GM21423 (cell line): ENCODE measurements around the gene MEF2C.
A peak's percentile ranks its signal among the peaks of the same experiment; 100 is the strongest.

Experiments
- ATAC-seq: cut with Tn5 transposase; IDR thresholded peaks from one replicate; pipeline ENCODE4 v1.9.1; 2021; ENCODE audit warnings: mild to moderate bottlenecking, moderate library complexity; ENCODE audit not compliant: unreplicated experiment

MEF2C gene

GRCh38 chr5:88769165-88769564, 113.8 kb downstream of the MEF2C start:
- no peak for ATAC-seq

GRCh38 chr5:88768411-88768810, 114.6 kb downstream of the MEF2C start:
- ATAC-seq = no peak

- no peak for ATAC-seq
These were observed 117.2 kb downstream of the MEF2C start for GRCh38 chr5:88765798-88766197.

- ATAC-seq = no peak
These were observed 117.8 kb downstream of the MEF2C start for GRCh38 chr5:88765171-88765570.

- ATAC-seq = no peak
These were observed 121.0 kb downstream of the MEF2C start for GRCh38 chr5:88761939-88762338.

GRCh38 chr5:88761269-88761850, 121.6 kb downstream of the MEF2C start:
- no peak for ATAC-seq

GRCh38 chr5:88760527-88760926, 122.5 kb downstream of the MEF2C start:
- no peak for ATAC-seq

GRCh38 chr5:88758591-88758990, 124.4 kb downstream of the MEF2C start:
- no peak for ATAC-seq

GRCh38 chr5:88758184-88758583, 124.8 kb downstream of the MEF2C start:
- ATAC-seq = no peak

GRCh38 chr5:88756953-88757352, 126.0 kb downstream of the MEF2C start:
- no peak for ATAC-seq

- no peak for ATAC-seq
These were observed 134.3 kb downstream of the MEF2C start for GRCh38 chr5:88748666-88749065.

GRCh38 chr5:88746438-88746882, 136.5 kb downstream of the MEF2C start:
- peak; percentile 82 for ATAC-seq

- no peak for ATAC-seq
These were observed 137.8 kb downstream of the MEF2C start for GRCh38 chr5:88745093-88745696.

- no peak for ATAC-seq
These were observed 139.7 kb downstream of the MEF2C start for GRCh38 chr5:88743231-88743834.

GRCh38 chr5:88741964-88742363, 141.0 kb downstream of the MEF2C start:
- no peak for ATAC-seq

- ATAC-seq = no peak
These were observed 142.3 kb downstream of the MEF2C start for GRCh38 chr5:88740604-88741185.

- ATAC-seq = peak; percentile 32
These were observed 146.5 kb downstream of the MEF2C start for GRCh38 chr5:88736494-88736893.

- no peak for ATAC-seq
These were observed 148.0 kb downstream of the MEF2C start for GRCh38 chr5:88734983-88735382.

GRCh38 chr5:88734191-88734640, 148.8 kb downstream of the MEF2C start:
- peak; percentile 54 for ATAC-seq

GRCh38 chr5:88732862-88733261, 150.1 kb downstream of the MEF2C start:
- no peak for ATAC-seq

- ATAC-seq = peak; percentile 51
These were observed 150.8 kb downstream of the MEF2C start for GRCh38 chr5:88732181-88732633.

- ATAC-seq = no peak
These were observed 153.2 kb downstream of the MEF2C start for GRCh38 chr5:88729829-88730182.
